ENCODE measurements around the gene WBP2. TPM values are rescaled to one million over a fixed set of nuclear protein-coding genes. Genes with fewer than 3 reads are reported as not detected.

The WBP2 gene
- polyA plus RNA-seq, 1 donor from 2014 or later, result 21.7 TPM

DNA sequence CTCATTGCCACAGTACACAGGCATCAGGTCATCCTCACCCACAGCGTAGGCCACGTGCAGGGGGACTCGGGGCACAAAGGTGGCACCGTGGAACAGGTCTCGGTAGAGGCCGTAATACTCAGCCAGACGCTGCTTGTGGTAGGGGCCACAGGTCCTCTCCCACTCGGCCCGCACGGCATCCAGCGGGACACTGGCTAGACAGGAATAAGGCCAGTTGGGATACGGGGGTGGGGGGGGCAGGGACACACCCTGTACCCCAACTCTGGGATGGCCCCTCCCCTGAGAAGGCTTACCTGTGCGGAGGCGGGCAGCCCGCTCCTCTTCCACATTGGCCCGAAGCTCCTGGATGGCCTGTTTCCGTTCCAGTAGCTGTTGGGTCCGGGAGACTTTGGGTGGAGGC, 46.6 kb upstream of the WBP2 start:
- no peaks in the 10 kb centered on the region for H3K9me3 ChIP-seq (ENCODE audit: low read length)
- H3K36me3 ChIP-seq (ENCODE audit: insufficient read depth, low read length), result no peaks in the 10 kb centered on the region
- H3F3A ChIP-seq (ENCODE audit: insufficient read depth, low read length, poor library complexity, severe bottlenecking), result no peaks in the 10 kb centered on the region
- TF ChIP-seq POLR2AphosphoS5 (IDR thresholded peaks at IDR 0.05), result no peak
- no peak for TF ChIP-seq SMC3 (conservative IDR thresholded peaks at IDR 0.05; ENCODE audit: poor library complexity)
- no peak for TF ChIP-seq EZH2 (IDR thresholded peaks at IDR 0.05; ENCODE audit: borderline replicate concordance, insufficient read depth, low read length, poor library complexity, severe bottlenecking)
- no peak for TF ChIP-seq MXI1 (conservative IDR thresholded peaks at IDR 0.05; ENCODE audit: poor library complexity, severe bottlenecking)
- H4K20me1 ChIP-seq (ENCODE audit: insufficient read depth), result no peaks in the 10 kb centered on the region
- H3K4me3 ChIP-seq (ENCODE audit: low read length), result no peak overlapping the region
- H3K4me2 ChIP-seq (ENCODE audit: low read length), result no peak overlapping the region
- H3K27ac ChIP-seq (ENCODE audit: low read length), result no peak overlapping the region
- no peaks in the 10 kb centered on the region for H3K9me2 ChIP-seq (ENCODE audit: insufficient read depth, low read length)
- no peak overlapping the region for H2AFZ ChIP-seq (ENCODE audit: low read depth, low read length)
- H3K27me3 ChIP-seq (ENCODE audit: insufficient read depth, low read depth, low read length), result no peaks in the 10 kb centered on the region
- H3K79me2 ChIP-seq (replicated peaks; ENCODE audit: insufficient read depth, low read length), result no peaks in the 10 kb centered on the region
- no peak overlapping the region for H3K9ac ChIP-seq (ENCODE audit: low read length)

- Histone ChIP-seq H3K27ac (ENCODE audit: low read length) (no peak overlapping the region), H3K79me2 (replicated peaks; ENCODE audit: insufficient read depth, low read length) (no peaks in the 10 kb centered on the region), H3F3A (ENCODE audit: insufficient read depth, low read length, poor library complexity, severe bottlenecking) (no peaks in the 10 kb centered on the region), H3K4me3 (ENCODE audit: low read length) (no peak overlapping the region), H3K4me2 (ENCODE audit: low read length) (no peak overlapping the region), H4K20me1 (ENCODE audit: insufficient read depth) (no peaks in the 10 kb centered on the region), H3K9me2 (ENCODE audit: insufficient read depth, low read length) (no peaks in the 10 kb centered on the region), H3K9ac (ENCODE audit: low read length) (no peak overlapping the region), H2AFZ (ENCODE audit: low read depth, low read length) (no peak overlapping the region), H3K9me3 (ENCODE audit: low read length) (no peaks in the 10 kb centered on the region), H3K36me3 (ENCODE audit: insufficient read depth, low read length) (no peaks in the 10 kb centered on the region), H3K27me3 (ENCODE audit: insufficient read depth, low read depth, low read length) (no peaks in the 10 kb centered on the region)
- TF ChIP-seq SMC3 (conservative IDR thresholded peaks at IDR 0.05; ENCODE audit: poor library complexity) (no peak), EZH2 (IDR thresholded peaks at IDR 0.05; ENCODE audit: borderline replicate concordance, insufficient read depth, low read length, poor library complexity, severe bottlenecking) (no peak), RAD21 (conservative IDR thresholded peaks at IDR 0.05) (no peak)
- TF ChIP-seq, protein P1, sequence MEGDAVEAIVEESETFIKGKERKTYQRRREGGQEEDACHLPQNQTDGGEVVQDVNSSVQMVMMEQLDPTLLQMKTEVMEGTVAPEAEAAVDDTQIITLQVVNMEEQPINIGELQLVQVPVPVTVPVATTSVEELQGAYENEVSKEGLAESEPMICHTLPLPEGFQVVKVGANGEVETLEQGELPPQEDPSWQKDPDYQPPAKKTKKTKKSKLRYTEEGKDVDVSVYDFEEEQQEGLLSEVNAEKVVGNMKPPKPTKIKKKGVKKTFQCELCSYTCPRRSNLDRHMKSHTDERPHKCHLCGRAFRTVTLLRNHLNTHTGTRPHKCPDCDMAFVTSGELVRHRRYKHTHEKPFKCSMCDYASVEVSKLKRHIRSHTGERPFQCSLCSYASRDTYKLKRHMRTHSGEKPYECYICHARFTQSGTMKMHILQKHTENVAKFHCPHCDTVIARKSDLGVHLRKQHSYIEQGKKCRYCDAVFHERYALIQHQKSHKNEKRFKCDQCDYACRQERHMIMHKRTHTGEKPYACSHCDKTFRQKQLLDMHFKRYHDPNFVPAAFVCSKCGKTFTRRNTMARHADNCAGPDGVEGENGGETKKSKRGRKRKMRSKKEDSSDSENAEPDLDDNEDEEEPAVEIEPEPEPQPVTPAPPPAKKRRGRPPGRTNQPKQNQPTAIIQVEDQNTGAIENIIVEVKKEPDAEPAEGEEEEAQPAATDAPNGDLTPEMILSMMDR (IDR thresholded peaks at IDR 0.05; ENCODE audit: poor library complexity, severe bottlenecking), result no peak
These were observed 45.8 kb upstream of the WBP2 start for GRCh38 chr17:75900691-75901533.

DNA sequence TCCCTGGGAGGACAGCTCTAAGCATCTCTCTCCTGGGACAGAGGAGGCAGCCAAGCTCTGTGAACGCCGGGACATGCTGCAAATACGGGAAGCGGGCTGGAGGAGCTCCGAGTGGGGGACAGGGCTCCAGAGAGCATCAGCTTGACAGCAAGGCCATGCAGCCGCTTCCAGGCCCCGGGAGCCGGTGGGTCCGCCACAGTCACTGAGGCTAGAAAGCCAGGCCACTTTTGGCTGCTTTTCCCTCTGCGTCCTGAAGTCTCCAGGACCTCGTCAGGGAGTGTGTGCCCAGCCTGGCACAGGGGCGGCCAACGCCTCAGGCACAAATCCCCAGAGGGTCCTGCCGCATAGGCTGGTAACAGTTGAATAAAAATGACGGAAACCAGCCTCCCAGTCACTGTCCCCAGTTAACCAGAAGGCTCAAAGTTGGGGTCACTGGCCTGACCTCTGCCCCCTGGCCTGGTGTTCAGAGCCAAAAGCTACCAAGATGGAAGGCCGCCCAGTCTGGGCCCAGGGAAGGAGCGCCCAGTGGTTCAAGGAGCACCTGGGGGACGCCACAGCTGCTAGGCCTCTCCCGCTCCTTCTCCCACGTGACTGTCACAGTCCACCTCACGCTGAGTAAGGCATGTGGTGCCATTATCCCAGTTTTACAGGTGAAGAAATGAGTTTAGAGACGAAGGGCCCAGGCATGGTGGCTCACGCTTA, 44.8 kb upstream of the WBP2 start:
- H3K79me2 ChIP-seq (replicated peaks; ENCODE audit: insufficient read depth, low read length), result no peaks in the 10 kb centered on the region

More for the DNA sequence above, 44.8 kb upstream of the WBP2 start:
- Histone ChIP-seq H3K36me3 (ENCODE audit: insufficient read depth, low read length) (no peaks in the 10 kb centered on the region), H3K9me3 (ENCODE audit: low read length) (no peaks in the 10 kb centered on the region), H3K27ac (ENCODE audit: low read length) (no peak overlapping the region), H3K4me3 (ENCODE audit: low read length) (no peak overlapping the region), H2AFZ (ENCODE audit: low read depth, low read length) (no peak overlapping the region), H3K9ac (ENCODE audit: low read length) (no peak overlapping the region), H3F3A (ENCODE audit: insufficient read depth, low read length, poor library complexity, severe bottlenecking) (no peaks in the 10 kb centered on the region), H4K20me1 (ENCODE audit: insufficient read depth) (no peaks in the 10 kb centered on the region), H3K4me2 (ENCODE audit: low read length) (no peak overlapping the region), H3K9me2 (ENCODE audit: insufficient read depth, low read length) (no peaks in the 10 kb centered on the region), H3K27me3 (ENCODE audit: insufficient read depth, low read depth, low read length) (no peaks in the 10 kb centered on the region)
- TF ChIP-seq SMC3 (conservative IDR thresholded peaks at IDR 0.05; ENCODE audit: poor library complexity) (no peak), RAD21 (conservative IDR thresholded peaks at IDR 0.05) (no peak), MXI1 (conservative IDR thresholded peaks at IDR 0.05; ENCODE audit: poor library complexity, severe bottlenecking) (no peak), EZH2 (IDR thresholded peaks at IDR 0.05; ENCODE audit: borderline replicate concordance, insufficient read depth, low read length, poor library complexity, severe bottlenecking) (no peak), EP300 (conservative IDR thresholded peaks at IDR 0.05; ENCODE audit: poor library complexity, severe bottlenecking) (no peak), TAF1 (IDR thresholded peaks at IDR 0.05; ENCODE audit: low read depth) (no peak)
- TF ChIP-seq, protein P1 (IDR thresholded peaks at IDR 0.05; ENCODE audit: poor library complexity, severe bottlenecking), result no peak
- TF ChIP-seq, protein P2, sequence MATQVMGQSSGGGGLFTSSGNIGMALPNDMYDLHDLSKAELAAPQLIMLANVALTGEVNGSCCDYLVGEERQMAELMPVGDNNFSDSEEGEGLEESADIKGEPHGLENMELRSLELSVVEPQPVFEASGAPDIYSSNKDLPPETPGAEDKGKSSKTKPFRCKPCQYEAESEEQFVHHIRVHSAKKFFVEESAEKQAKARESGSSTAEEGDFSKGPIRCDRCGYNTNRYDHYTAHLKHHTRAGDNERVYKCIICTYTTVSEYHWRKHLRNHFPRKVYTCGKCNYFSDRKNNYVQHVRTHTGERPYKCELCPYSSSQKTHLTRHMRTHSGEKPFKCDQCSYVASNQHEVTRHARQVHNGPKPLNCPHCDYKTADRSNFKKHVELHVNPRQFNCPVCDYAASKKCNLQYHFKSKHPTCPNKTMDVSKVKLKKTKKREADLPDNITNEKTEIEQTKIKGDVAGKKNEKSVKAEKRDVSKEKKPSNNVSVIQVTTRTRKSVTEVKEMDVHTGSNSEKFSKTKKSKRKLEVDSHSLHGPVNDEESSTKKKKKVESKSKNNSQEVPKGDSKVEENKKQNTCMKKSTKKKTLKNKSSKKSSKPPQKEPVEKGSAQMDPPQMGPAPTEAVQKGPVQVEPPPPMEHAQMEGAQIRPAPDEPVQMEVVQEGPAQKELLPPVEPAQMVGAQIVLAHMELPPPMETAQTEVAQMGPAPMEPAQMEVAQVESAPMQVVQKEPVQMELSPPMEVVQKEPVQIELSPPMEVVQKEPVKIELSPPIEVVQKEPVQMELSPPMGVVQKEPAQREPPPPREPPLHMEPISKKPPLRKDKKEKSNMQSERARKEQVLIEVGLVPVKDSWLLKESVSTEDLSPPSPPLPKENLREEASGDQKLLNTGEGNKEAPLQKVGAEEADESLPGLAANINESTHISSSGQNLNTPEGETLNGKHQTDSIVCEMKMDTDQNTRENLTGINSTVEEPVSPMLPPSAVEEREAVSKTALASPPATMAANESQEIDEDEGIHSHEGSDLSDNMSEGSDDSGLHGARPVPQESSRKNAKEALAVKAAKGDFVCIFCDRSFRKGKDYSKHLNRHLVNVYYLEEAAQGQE (IDR thresholded peaks at IDR 0.05; ENCODE audit: borderline replicate concordance), result no peak
